GM18502 (cell line): ENCODE data around the gene TCF7.

Experiments
- ATAC-seq: cut with Tn5 transposase; IDR thresholded peaks from one replicate; pipeline ENCODE4 v1.9.1; 2021; ENCODE audit warnings: mild to moderate bottlenecking; ENCODE audit not compliant: unreplicated experiment, poor library complexity

Gene TCF7

DNA sequence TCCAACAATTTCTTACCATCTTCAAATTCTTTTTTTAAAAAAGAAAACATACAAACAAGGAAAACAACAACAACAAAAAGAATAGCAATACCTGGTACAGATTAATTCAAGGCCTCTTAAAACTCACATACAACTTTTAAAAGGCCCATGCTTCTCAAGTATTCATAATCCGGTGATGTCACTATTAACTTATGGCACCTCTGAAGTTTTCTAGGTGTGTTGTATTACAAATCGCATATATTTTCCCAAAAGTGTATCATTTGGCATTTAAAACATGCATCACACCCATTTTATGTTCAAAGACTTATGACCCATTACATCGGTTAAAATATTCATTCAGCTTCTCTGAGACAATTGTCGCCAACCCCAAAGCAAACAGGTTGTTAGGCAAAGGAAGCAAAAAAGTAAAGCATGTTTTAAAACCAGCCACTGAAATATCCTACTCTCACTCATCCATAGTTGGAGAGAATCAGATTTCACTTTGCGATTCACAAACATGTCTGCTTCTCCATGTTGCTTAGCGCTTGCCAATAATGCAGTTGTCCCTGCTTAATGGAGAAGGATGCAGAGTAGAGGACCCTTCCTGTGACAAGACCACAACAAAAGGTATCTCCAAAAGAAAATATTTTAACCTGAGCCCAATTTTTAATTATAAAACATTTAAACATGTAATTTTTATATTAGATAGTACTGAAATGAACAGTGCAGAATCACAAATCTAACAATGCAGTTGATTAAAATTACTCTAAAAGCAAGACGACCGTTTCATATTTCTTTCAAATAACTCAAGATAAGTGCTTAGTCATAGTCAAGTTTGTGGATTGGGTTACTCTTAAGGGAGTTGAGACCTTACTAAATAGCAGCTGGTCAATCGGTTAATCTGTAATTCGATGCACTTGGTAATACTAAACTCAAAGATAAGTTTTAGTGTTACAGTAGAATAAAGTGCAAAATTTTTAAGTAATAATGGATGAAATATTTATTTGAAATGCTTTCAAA, 60.7 kb downstream of the TCF7 start:
- ATAC-seq: no peak

GRCh38 chr5:134175921-134176510, 61.5 kb downstream of the TCF7 start:
- peak; percentile 25 for ATAC-seq

- peak; percentile 82 for ATAC-seq
Measured at GRCh38 chr5:134176511-134177368, 62.3 kb downstream of the TCF7 start, which contains the start of gene SKP1. SKP1 (minus strand) TSS chr5:134176950; CDS start chr5:134174022, 2,928 bp downstream.

DNA sequence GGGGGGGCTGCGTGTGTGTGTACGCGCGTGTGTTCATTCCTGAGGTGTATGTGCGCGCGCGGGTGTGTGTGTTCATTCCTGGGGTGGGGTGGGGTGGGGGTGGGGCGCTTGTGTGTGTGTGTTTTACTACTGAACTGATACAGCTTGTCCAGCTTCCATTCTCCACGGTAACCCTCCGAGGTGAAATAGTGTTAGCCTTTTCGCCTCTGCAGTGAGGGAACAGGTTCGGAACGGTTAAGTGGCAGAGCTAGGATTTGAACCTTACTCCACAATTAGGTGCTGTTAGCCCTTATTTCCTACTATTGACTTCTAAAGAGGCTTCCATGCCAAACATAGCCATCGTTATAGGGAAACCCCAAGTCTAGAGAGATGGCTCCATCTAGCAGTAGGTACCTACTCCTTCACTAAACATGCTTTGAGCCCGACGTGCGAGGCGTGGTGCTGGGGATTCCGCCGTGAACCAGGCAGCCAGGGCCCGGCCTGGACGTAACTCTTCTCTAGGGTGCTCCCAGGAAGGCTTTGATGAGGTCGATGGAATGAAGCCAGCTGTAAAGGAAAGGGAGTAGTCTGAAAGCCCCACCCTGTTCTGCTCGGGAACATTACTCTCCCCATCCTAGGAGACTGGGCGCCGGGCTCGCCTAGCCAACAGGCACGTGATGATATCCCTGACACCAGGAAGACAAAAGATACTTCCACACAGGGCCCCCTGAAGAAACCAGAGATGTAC, 63.1 kb downstream of the TCF7 start:
- ATAC-seq: peak; percentile 5

- no peak for ATAC-seq
Measured at GRCh38 chr5:134178096-134178419, 63.6 kb downstream of the TCF7 start.

DNA sequence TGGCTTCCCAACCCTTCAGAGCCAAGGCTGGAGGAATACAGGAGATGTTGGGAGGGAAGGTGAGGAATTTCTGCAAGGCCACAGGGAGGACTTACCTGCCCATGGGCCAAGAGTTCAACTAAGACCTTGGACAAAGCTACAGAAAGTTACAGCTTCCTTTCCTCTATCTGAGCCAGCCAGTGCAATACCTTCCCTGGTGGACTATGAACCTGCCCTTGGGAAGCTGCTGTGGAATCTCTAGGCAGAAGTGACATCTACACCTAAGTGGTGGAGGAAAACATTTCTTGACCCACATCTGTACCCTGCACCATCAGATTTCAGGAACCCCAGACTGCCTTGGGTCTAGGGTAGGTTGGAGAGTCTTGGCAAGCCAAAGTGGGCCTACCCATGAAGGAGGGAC, 69.0 kb downstream of the TCF7 start:
- no peak for ATAC-seq

- peak; percentile 78 for ATAC-seq
Measured at GRCh38 chr5:134184155-134185135, 70.0 kb downstream of the TCF7 start.

DNA sequence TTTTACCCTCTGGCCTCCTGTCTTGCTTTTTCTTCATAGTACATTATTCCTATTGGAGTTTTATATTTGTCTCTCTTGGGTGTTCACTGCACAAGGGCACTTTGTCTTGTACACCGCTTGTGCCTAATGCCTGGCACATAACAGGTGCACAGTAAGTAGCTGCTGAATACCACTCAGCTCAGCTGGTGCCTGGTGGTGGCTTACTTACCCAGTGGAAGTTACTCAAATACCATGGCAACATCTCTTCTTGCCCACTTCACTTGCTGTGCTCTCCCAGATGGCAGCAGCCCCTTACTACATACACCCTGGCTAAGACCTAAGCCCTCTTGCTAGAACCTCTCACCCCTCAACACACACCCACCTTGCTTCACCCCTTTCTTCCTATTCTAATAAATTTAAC, 73.6 kb downstream of the TCF7 start:
- no peak for ATAC-seq

DNA sequence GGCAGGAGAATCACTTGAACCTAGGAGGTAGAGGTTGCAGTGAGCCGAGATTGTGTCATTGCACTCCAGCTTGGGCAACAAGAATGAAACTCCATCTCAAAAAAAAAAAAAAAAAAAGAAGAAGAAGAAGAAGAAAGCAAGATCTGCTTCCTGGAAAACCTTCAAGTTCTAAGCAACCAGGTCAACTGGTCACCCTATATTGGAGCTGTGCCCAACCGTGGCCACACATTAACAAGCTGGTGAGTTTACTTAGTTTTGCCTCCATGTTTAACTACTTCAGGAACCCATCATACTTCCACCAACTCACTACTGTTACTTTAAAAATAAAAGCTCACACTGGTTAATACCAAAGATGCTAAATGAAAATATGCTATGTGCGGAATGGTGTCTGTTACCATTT, 74.5 kb downstream of the TCF7 start:
- ATAC-seq: no peak

- ATAC-seq: no peak
Measured at GRCh38 chr5:134195666-134196065, 81.2 kb downstream of the TCF7 start.
